ENCODE results near the gene NDUFA7.

NDUFA7 gene

DNA sequence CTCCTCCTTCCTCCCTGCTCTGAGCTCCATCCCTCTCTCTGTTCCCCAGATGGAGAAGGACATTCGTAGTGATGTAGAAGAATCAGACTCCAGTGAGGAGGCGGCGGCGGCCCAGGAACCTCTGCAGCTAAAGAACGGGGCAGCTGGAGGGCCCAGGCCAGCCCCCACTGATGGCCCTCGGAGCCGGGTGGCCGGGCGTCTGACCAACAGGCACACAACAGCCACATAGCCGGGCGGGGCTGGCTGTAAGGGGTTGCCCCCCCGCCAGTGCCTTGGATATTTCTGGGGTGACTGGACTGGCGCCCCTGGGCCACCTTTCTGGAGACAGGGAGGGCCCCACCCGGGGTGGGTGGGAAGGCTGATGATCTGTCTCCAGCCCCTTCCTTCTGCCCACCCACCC is 59.3 kb downstream of the NDUFA7 start:
- H3K4me1 ChIP-seq (ENCODE audit: insufficient read depth, low read length, poor library complexity, severe bottlenecking) = no peaks in the 10 kb centered on the region
- no peak overlapping the region for H3K9ac ChIP-seq (ENCODE audit: low read depth, low read length, poor library complexity, severe bottlenecking)
- H3K27me3 ChIP-seq (ENCODE audit: insufficient read depth, low read length, poor library complexity, severe bottlenecking) = no peaks in the 10 kb centered on the region
- H4K20me1 ChIP-seq (ENCODE audit: insufficient read depth, low read length, poor library complexity, severe bottlenecking) = no peaks in the 10 kb centered on the region
- H2AFZ ChIP-seq (ENCODE audit: low read length) = no peak overlapping the region
- no peaks in the 10 kb centered on the region for H3K9me2 ChIP-seq (replicated peaks; ENCODE audit: low read depth, low read length)
- TF ChIP-seq EZH2phosphoT487 (IDR thresholded peaks at IDR 0.05; ENCODE audit: borderline replicate concordance) (no peak), CTCF (conservative IDR thresholded peaks at IDR 0.05; ENCODE audit: low read length) (no peak)
- no peak overlapping the region for H3K4me2 ChIP-seq (ENCODE audit: low read depth, low read length, poor library complexity, severe bottlenecking)
- H3F3A ChIP-seq (ENCODE audit: low read depth) = no peaks in the 10 kb centered on the region
- H3K4me3 ChIP-seq (ENCODE audit: low read length, poor library complexity, severe bottlenecking) = no peak overlapping the region
- H3K36me3 ChIP-seq (ENCODE audit: insufficient read depth, low read length) = peaks cover 15% of the 10 kb centered on the region; the same call in 1 of the 2 replicates
- peaks cover 42% of the 10 kb centered on the region; the same call in 1 of the 2 replicates for H3K79me2 ChIP-seq (ENCODE audit: insufficient read depth, low read length)
- no peaks in the 10 kb centered on the region for H3K9me3 ChIP-seq (ENCODE audit: insufficient read depth, low read depth, low read length)

- Histone ChIP-seq H3K36me3 (ENCODE audit: insufficient read depth, low read length) (peaks cover 20% of the 10 kb centered on the region; the same call in 1 of the 2 replicates), H3K9me3 (ENCODE audit: insufficient read depth, low read depth, low read length) (no peaks in the 10 kb centered on the region), H3K79me2 (ENCODE audit: insufficient read depth, low read length) (peaks cover 41% of the 10 kb centered on the region; the same call in 1 of the 2 replicates), H3K27me3 (ENCODE audit: insufficient read depth, low read length, poor library complexity, severe bottlenecking) (no peaks in the 10 kb centered on the region), H3F3A (ENCODE audit: low read depth) (no peaks in the 10 kb centered on the region), H3K4me1 (ENCODE audit: insufficient read depth, low read length, poor library complexity, severe bottlenecking) (no peaks in the 10 kb centered on the region), H3K4me2 (ENCODE audit: low read depth, low read length, poor library complexity, severe bottlenecking) (no peak overlapping the region), H3K4me3 (ENCODE audit: low read length, poor library complexity, severe bottlenecking) (no peak overlapping the region), H2AFZ (ENCODE audit: low read length) (no peak overlapping the region), H4K20me1 (ENCODE audit: insufficient read depth, low read length, poor library complexity, severe bottlenecking) (no peaks in the 10 kb centered on the region), H3K9me2 (replicated peaks; ENCODE audit: low read depth, low read length) (no peaks in the 10 kb centered on the region), H3K9ac (ENCODE audit: low read depth, low read length, poor library complexity, severe bottlenecking) (no peak overlapping the region)
- TF ChIP-seq EZH2phosphoT487 (IDR thresholded peaks at IDR 0.05; ENCODE audit: borderline replicate concordance) (no peak), CTCF (conservative IDR thresholded peaks at IDR 0.05; ENCODE audit: low read length) (no peak)
Observed at GRCh38 chr19:8261347-8261746, 59.8 kb downstream of the NDUFA7 start.

Measured in Loucy (cell line).